Mucosa of descending colon (tissue), 3 donors: Measurements from ENCODE around the gene MSI1. TPM values are rescaled to one million over a fixed set of nuclear protein-coding genes. Genes with fewer than 3 reads are reported as not detected.

Source experiments
- ATAC-seq: fragments of 200-7000 bp; cut with Tn5 transposase; one replicate; pipeline ENCODE4 v1.9.1; 2020; ENCODE audit warnings: mild to moderate bottlenecking, moderate library complexity
- DNase-seq, 3 donors: peaks; one replicate each; pipeline ENCODE4 v3.0.0-alpha.2; 2020
- H3K36me3 ChIP-seq: fragments of 200-600 bp; one replicate; pipeline ENCODE4 v1.8.0; 2021; ENCODE audit warnings: low read depth, mild to moderate bottlenecking
- H3K4me1 ChIP-seq: fragments of 200-600 bp; one replicate; pipeline ENCODE4 v1.8.0; 2021; ENCODE audit warnings: low read depth, mild to moderate bottlenecking
- H3K4me3 ChIP-seq: fragments of 200-600 bp; one replicate; pipeline ENCODE4 v1.8.0; 2021; ENCODE audit warnings: mild to moderate bottlenecking
- H3K9me3 ChIP-seq: fragments of 200-600 bp; one replicate; pipeline ENCODE4 v1.8.0; 2021; ENCODE audit warnings: mild to moderate bottlenecking
- intact Hi-C, 2 donors: fragments of 100-400 bp; cut with DNase I in 1 of 2; cut with micrococcal nuclease in 1 of 2; formaldehyde crosslinking; loops; one replicate each; pipeline versions ENCODE4 v1.11.0 to v1.11.1; 2022; cut with DNase I, micrococcal nuclease
- total RNA-seq, 3 donors: library from RNA; stranded (reverse); fragmentation: NEBNext Ultra II Directional in 2 of 3; extraction: Animal tissue kit (Norgen Biotek cat#: 25700) in 2 of 3; gene quantifications; one replicate each; pipeline versions ENCODE4 v1.2.1 to v1.2.4, GENCODE V29; 2021 to 2023
- TF ChIP-seq, protein P1 (sequence below): fragments of 200-600 bp; IDR thresholded peaks from one replicate; pipeline ENCODE4 v1.8.0; 2022; ENCODE audit warnings: antibody characterized with exemption, mild to moderate bottlenecking
- donor health status: DM: no; HTN: no; CAD: no; lungs with moderate emphysema.
- donor health status: DM: no; HTN: no; CAD: no.
- donor health status: DM: no; HTN: yes; CAD: no.

MSI1 gene
- total RNA-seq, 3 donors from 2014 or later = 3.7 to 6.3 (median 3.8) TPM

DNA sequence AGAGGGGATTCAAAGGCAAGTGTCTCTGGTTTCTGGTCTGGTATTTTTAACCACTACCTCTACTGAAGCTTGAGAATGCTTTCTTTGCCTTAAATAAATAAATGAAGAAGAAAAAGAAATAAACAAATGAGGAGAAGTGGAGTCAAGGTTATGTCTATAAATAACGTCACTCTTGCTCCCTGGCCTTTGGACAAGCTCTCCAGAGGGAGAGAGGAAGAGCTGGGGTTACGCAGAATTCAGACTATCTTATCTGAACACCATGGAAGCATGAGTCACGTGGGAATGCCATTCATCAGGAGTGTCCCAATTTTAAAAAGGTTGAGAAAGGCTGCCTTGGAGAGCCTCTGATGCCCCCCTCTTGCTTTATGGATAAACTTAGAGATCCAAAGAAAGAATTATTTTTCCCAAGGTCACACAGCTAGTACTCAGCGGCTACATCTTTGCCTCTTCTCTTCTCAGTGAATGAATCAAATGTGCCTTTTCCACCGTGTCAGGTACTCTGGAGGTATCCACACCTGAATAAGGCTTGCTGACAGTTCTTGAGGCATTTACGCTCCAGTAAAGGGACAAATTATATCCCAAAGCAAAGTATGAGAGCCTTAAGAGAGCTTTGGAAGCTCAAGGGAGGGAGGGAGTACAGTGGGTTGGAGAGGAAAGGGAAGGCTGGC is 12.9 kb upstream of the MSI1 start:
- intact Hi-C loops = no loop called here
- Histone ChIP-seq H3K4me3 (no peak overlapping the region), H3K36me3 (no peaks in the 10 kb centered on the region), H3K9me3 (no peaks in the 10 kb centered on the region), H3K4me1 (no peaks in the 10 kb centered on the region)
- ATAC-seq = no peak
- no peak for DNase-seq
- TF ChIP-seq, protein P1, sequence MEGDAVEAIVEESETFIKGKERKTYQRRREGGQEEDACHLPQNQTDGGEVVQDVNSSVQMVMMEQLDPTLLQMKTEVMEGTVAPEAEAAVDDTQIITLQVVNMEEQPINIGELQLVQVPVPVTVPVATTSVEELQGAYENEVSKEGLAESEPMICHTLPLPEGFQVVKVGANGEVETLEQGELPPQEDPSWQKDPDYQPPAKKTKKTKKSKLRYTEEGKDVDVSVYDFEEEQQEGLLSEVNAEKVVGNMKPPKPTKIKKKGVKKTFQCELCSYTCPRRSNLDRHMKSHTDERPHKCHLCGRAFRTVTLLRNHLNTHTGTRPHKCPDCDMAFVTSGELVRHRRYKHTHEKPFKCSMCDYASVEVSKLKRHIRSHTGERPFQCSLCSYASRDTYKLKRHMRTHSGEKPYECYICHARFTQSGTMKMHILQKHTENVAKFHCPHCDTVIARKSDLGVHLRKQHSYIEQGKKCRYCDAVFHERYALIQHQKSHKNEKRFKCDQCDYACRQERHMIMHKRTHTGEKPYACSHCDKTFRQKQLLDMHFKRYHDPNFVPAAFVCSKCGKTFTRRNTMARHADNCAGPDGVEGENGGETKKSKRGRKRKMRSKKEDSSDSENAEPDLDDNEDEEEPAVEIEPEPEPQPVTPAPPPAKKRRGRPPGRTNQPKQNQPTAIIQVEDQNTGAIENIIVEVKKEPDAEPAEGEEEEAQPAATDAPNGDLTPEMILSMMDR = no peak

DNA sequence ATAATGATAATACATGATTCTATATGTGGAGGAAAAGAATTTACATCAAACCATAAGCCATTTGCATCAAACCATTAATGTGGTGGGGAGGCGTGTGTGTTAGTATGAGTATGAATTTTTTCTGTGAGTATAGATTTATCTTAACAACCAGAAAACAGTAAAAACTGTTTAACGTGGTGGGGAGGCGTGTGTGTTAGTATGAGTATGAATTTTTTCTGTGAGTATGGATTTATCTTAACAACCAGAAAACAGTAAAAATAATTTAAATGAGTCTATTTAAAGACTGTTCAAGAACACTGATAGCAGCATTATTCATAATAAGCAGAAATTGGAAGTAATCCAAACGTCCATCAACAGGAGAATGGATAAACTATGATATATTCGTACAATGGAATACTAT is 9.1 kb upstream of the MSI1 start:
- TF ChIP-seq, protein P1 = no peak
- no peaks in the 10 kb centered on the region for H3K9me3 ChIP-seq
- DNase-seq = no peak
- no peak for ATAC-seq
- no peaks in the 10 kb centered on the region for H3K36me3 ChIP-seq
- no peak overlapping the region for H3K4me3 ChIP-seq
- no peaks in the 10 kb centered on the region for H3K4me1 ChIP-seq
- intact Hi-C loops = no loop called here

DNA sequence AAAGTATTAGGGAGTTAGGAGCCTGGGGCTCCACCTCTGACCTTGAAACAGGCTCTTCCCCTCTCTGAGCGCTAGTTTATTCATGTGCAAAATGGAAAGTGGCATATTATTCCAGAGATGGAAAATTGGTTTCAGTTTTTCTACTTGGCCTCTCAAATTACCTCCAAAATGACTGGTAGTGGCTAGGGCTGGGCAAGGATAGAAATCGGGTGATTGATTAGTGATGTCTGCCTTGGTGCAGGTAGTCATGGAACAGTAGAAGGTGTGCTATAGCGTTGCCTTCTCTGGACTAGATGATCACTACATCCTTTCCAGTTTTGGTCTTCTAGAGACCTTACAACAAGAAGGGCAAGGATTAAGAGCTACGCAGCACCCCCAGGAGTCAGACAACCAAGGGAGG is 8.6 kb upstream of the MSI1 start:
- TF ChIP-seq, protein P1 = no peak
- H3K9me3 ChIP-seq = no peaks in the 10 kb centered on the region
- DNase-seq (no peak), ATAC-seq (no peak)
- intact Hi-C loops = no loop called here
- H3K4me1 ChIP-seq = no peaks in the 10 kb centered on the region
- H3K4me3 ChIP-seq = no peak overlapping the region
- no peaks in the 10 kb centered on the region for H3K36me3 ChIP-seq

DNA sequence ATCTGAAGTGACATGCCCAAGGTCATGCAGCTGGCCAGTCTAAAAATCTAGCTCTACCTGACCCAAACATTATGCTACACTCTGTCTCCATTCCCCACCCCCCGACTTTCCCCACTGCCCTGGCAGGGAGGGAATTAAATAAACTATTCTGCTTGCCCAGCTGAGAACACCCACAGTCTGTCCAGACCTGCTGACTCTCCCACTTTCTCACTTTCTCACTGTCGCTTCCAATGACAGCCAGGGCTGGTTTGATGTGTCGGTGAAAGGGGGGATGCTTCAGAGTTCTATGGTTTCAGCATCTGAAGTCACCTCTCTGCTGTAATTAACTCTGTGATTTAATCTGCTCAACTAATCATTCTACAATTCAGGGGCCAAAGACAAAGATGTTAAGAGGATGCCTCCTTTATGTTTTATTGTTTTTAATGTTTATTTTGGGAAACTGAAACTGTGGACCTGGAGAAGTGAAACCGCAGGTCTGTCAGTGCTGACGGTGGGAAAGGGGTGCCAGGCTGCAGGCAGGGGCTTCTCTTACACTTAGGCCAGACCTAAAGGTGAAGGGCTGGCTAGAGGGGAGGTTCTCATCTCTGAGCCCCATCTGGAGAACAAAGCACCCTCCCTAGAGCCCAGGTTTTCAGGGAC is 8.1 kb upstream of the MSI1 start:
- Histone ChIP-seq H3K4me3 (no peak overlapping the region), H3K4me1 (no peaks in the 10 kb centered on the region), H3K9me3 (no peaks in the 10 kb centered on the region), H3K36me3 (no peaks in the 10 kb centered on the region)
- intact Hi-C loops = no loop called here
- TF ChIP-seq, protein P1 = no peak
- DNase-seq = no peak
- ATAC-seq = no peak

- Histone ChIP-seq H3K4me3 (no peak overlapping the region), H3K9me3 (no peaks in the 10 kb centered on the region), H3K36me3 (no peaks in the 10 kb centered on the region), H3K4me1 (no peaks in the 10 kb centered on the region)
- DNase-seq = no peak
- TF ChIP-seq, protein P1 = no peak
- intact Hi-C loops = no loop called here
- ATAC-seq = no peak
Observed at GRCh38 chr12:120376416-120376815, 7.5 kb upstream of the MSI1 start.
